ENCODE results near the gene SLC18B1. TPM values are rescaled to one million over a fixed set of nuclear protein-coding genes. Genes with fewer than 3 reads are reported as not detected.

The SLC18B1 gene
- total RNA-seq = 1.2 TPM
- long read RNA-seq, partial matches to known transcripts = 1 of 1 reads
- long read RNA-seq, other reads (novel, unspliced or antisense) = 0 of 1 reads

GRCh38 chr6:132797951-132798868 lies at the start of gene SLC18B1:
SLC18B1 (minus strand) TSS chr6:132798637; CDS start chr6:132798456, 181 bp downstream.
- intact Hi-C loops (cut with DNase I) = no loop called here
- peak; percentile 80 for DNase-seq (ENCODE audit: low spot score)

- intact Hi-C loops (cut with DNase I) = no loop called here
- no peak for DNase-seq (ENCODE audit: low spot score)
Observed at GRCh38 chr6:132843316-132844035, 45.0 kb upstream of the SLC18B1 start.

GRCh38 chr6:132841966-132842365 lies 43.5 kb upstream of the SLC18B1 start:
- intact Hi-C loops (cut with DNase I) = no loop called here

GRCh38 chr6:132832891-132833290 lies 34.5 kb upstream of the SLC18B1 start:
- intact Hi-C loops (cut with DNase I) = loop anchor here (5.0 kb wide), 1 partner anchor 719 kb away; no protein-coding TSS in a partner anchor
- no peak for DNase-seq (ENCODE audit: low spot score)

More at GRCh38 chr6:132841966-132842365, 43.5 kb upstream of the SLC18B1 start:
- DNase-seq (ENCODE audit: low spot score) = no peak

GRCh38 chr6:132830334-132830751 lies 31.9 kb upstream of the SLC18B1 start:
- intact Hi-C loops (cut with DNase I) = loop anchor here (5.0 kb wide), 1 partner anchor 722 kb away; no protein-coding TSS in a partner anchor
- DNase-seq (ENCODE audit: low spot score) = no peak

GRCh38 chr6:132820629-132821381 lies 22.4 kb upstream of the SLC18B1 start:
- intact Hi-C loops (cut with DNase I) = loop anchor here (10.0 kb wide), 1 partner anchor 694 kb away; no protein-coding TSS in a partner anchor

GRCh38 chr6:132819405-132820161 lies 21.1 kb upstream of the SLC18B1 start:
- intact Hi-C loops (cut with DNase I) = loop anchor here (10.0 kb wide), 1 partner anchor 695 kb away; no protein-coding TSS in a partner anchor
- DNase-seq (ENCODE audit: low spot score) = no peak

More at GRCh38 chr6:132820629-132821381, 22.4 kb upstream of the SLC18B1 start:
- no peak for DNase-seq (ENCODE audit: low spot score)

GRCh38 chr6:132818404-132819359 lies 20.2 kb upstream of the SLC18B1 start:
- intact Hi-C loops (cut with DNase I) = no loop called here

GRCh38 chr6:132817554-132818403 lies 19.3 kb upstream of the SLC18B1 start:
- intact Hi-C loops (cut with DNase I) = no loop called here
- no peak for DNase-seq (ENCODE audit: low spot score)

More at GRCh38 chr6:132818404-132819359, 20.2 kb upstream of the SLC18B1 start:
- no peak for DNase-seq (ENCODE audit: low spot score)

- DNase-seq (ENCODE audit: low spot score) = no peak
- intact Hi-C loops (cut with DNase I) = no loop called here
Observed at GRCh38 chr6:132816660-132817059, 18.2 kb upstream of the SLC18B1 start.

GRCh38 chr6:132814716-132815570 lies 16.5 kb upstream of the SLC18B1 start:
- intact Hi-C loops (cut with DNase I) = no loop called here
- no peak for DNase-seq (ENCODE audit: low spot score)

- intact Hi-C loops (cut with DNase I) = no loop called here
- no peak for DNase-seq (ENCODE audit: low spot score)
Observed at GRCh38 chr6:132813173-132813856, 14.9 kb upstream of the SLC18B1 start.

- no peak for DNase-seq (ENCODE audit: low spot score)
- intact Hi-C loops (cut with DNase I) = no loop called here
Observed at GRCh38 chr6:132812756-132813172, 14.3 kb upstream of the SLC18B1 start.

- DNase-seq (ENCODE audit: low spot score) = no peak
- intact Hi-C loops (cut with DNase I) = no loop called here
Observed at GRCh38 chr6:132812255-132812732, 13.9 kb upstream of the SLC18B1 start.

GRCh38 chr6:132811276-132811675 lies 12.8 kb upstream of the SLC18B1 start:
- no peak for DNase-seq (ENCODE audit: low spot score)
- intact Hi-C loops (cut with DNase I) = no loop called here

All from cardiac septum (tissue), 1 donor.